H1 (cell line): ENCODE data around the gene ODR4. TPM values are rescaled to one million over a fixed set of nuclear protein-coding genes. Genes with fewer than 3 reads are reported as not detected.

Source experiments
- ATF3 ChIP-seq: IDR thresholded peaks from 2 replicates; pipeline ENCODE4 v1.6.1; 2011; ENCODE audit warnings: low read depth, mild to moderate bottlenecking, low read length; ENCODE audit not compliant: insufficient read depth
- CHD7 ChIP-seq: fragments of 300-600 bp; sonication (generic); IDR thresholded peaks from 2 replicates; pipeline ENCODE4 v1.7.1; 2012; ENCODE audit warnings: low read length, moderate library complexity, mild to moderate bottlenecking, inconsistent platforms; ENCODE audit not compliant: insufficient replicate concordance
- polyA plus RNA-seq, 7 experiments: library from polyadenylated mRNA; depleted of rRNA in 3 of 7; stranded (reverse) in 5 of 7; unstranded in 2 of 7; fragments of >200 nt in 5 of 7; fragments of 200-250 nt in 2 of 7; gene quantifications; 1 replicate in 5 of 7; 2 replicates in 1 of 7; 4 replicates in 1 of 7; pipeline versions ENCODE4 v1.2.1 to v1.2.3, GENCODE V29; 2011 to 2013; ENCODE audit warnings: missing spikeins in 2 of 7, mixed read lengths in 2 of 7
- total RNA-seq: library from RNA; stranded (reverse); fragmentation: NEBNext Ultra II Directional; extraction: Animal tissue kit (Norgen Biotek cat#: 25700); gene quantifications from 2 replicates; pipeline ENCODE4 v1.2.1, GENCODE V29; 2021
- TF ChIP-seq, protein P1 (sequence below): IDR thresholded peaks from 2 replicates; pipeline ENCODE4 v1.6.1; 2011; ENCODE audit warnings: low read length, improper control_type of control experiment
- TF ChIP-seq, protein P2 (sequence below): IDR thresholded peaks from 2 replicates; pipeline ENCODE4 v1.6.1; 2012; ENCODE audit warnings: low read length, inconsistent platforms

Gene ODR4
- total and polyA plus RNA-seq, 2 of the 8 experiments (the other 6 are each of a cell fraction or from before 2014, with no cell fraction given): 4.1 to 14.1 TPM

GRCh38 chr1:186409091-186409490, 33.5 kb downstream of the ODR4 start (continued):
- TF ChIP-seq CHD7 (no peak), ATF3 (no peak)
- TF ChIP-seq, protein P1, sequence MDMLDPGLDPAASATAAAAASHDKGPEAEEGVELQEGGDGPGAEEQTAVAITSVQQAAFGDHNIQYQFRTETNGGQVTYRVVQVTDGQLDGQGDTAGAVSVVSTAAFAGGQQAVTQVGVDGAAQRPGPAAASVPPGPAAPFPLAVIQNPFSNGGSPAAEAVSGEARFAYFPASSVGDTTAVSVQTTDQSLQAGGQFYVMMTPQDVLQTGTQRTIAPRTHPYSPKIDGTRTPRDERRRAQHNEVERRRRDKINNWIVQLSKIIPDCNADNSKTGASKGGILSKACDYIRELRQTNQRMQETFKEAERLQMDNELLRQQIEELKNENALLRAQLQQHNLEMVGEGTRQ: no peak
- TF ChIP-seq, protein P2, sequence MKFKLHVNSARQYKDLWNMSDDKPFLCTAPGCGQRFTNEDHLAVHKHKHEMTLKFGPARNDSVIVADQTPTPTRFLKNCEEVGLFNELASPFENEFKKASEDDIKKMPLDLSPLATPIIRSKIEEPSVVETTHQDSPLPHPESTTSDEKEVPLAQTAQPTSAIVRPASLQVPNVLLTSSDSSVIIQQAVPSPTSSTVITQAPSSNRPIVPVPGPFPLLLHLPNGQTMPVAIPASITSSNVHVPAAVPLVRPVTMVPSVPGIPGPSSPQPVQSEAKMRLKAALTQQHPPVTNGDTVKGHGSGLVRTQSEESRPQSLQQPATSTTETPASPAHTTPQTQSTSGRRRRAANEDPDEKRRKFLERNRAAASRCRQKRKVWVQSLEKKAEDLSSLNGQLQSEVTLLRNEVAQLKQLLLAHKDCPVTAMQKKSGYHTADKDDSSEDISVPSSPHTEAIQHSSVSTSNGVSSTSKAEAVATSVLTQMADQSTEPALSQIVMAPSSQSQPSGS: no peak
